Body of pancreas (tissue), 4 donors: ENCODE results near the gene FCN3. TPM values are rescaled to one million over a fixed set of nuclear protein-coding genes. Genes with fewer than 3 reads are reported as not detected.

Experiments
- ATAC-seq: fragments of 150-250 bp; one replicate; pipeline ENCODE4 v1.9.1; 2016
- DNase-seq, 4 donors: peaks; one replicate each; pipeline ENCODE4 v3.0.0-alpha.2; 2019
- H3K27ac ChIP-seq, 4 donors: fragments of 200-600 bp; sonication (generic); 1 replicate in 3 of 4; 2 replicates in 1 of 4; pipeline versions ENCODE4 v1.5.1 to v1.6.1; 2016 to 2019; ENCODE audit warnings: mild to moderate bottlenecking in 1 of 4, mixed read lengths in 1 of 4, moderate library complexity in 1 of 4
- H3K27me3 ChIP-seq, 2 donors: fragments of 200-600 bp; sonication (generic); one replicate each; pipeline ENCODE4 v1.6.0; 2016; ENCODE audit warnings: mild to moderate bottlenecking in 1 of 2
- H3K36me3 ChIP-seq, 2 donors: fragments of 200-600 bp; sonication (generic); replicated peaks in 1 of 2; 2 replicates each; pipeline ENCODE4 v1.5.1; 2016; ENCODE audit warnings: low read depth in 2 of 2; ENCODE audit not compliant: insufficient read depth in 1 of 2
- H3K4me1 ChIP-seq: fragments of 200-600 bp; sonication (generic); one replicate; pipeline ENCODE4 v1.6.0; 2016
- H3K4me3 ChIP-seq, 2 donors: fragments of 200-600 bp; sonication (generic); 1 replicate in 1 of 2; 2 replicates in 1 of 2; pipeline ENCODE4 v1.5.1; 2016 to 2019
- H3K9me3 ChIP-seq, 3 donors: fragments of 200-600 bp; sonication (generic); 1 replicate in 2 of 3; 2 replicates in 1 of 3; pipeline ENCODE4 v1.5.1; 2016
- POLR2A ChIP-seq, 3 donors: fragments of 450-650 bp; IDR thresholded peaks; one replicate each; pipeline ENCODE4 v1.6.1; 2016; ENCODE audit warnings: antibody characterized with exemption in 3 of 3, mild to moderate bottlenecking in 2 of 3
- WGBS, 2 donors: methylation state at CpG; one replicate each; pipeline ENCODE4 v1.1.5; 2017; 5-methylcytosine and 5-hydroxymethylcytosine counted together
- intact Hi-C: fragments of 100-400 bp; cut with DNase I; formaldehyde crosslinking; loops from one replicate; pipeline ENCODE4 v1.15.1; 2023
- total RNA-seq, 2 donors: library from RNA; depleted of rRNA; stranded (reverse); fragments of >200 nt; gene quantifications; one replicate each; pipeline ENCODE4 v1.1.0, GENCODE V29; 2016
- TF ChIP-seq, protein P1 (sequence below), 7 experiments: fragments of 450-650 bp in 4 of 7; fragments of 200-600 bp in 3 of 7; sonication (generic) in 3 of 7; IDR thresholded peaks; one replicate each; pipeline ENCODE4 v1.5.1; 2016 to 2019; ENCODE audit warnings: antibody characterized with exemption in 7 of 7

Gene FCN3
- total RNA-seq, 2 donors from 2014 or later: 1.3 to 1.6 TPM

- WGBS, 2 donors: 13% methylated on average over 40 of the region's 40 CpGs; no CpG with 5 or more reads in 1 of the 2 donors
- DNase-seq: peak; percentile 83 to 86 (median 83)
- intact Hi-C loops: loop anchor here (5.0 kb wide), 1 partner anchor 35 kb away; the partner anchor contains the start of gene GPR3
- no peak overlapping the region for H3K4me3 ChIP-seq
- H3K4me1 ChIP-seq: peaks cover 22% of the 10 kb centered on the region
- H3K27me3 ChIP-seq: no peaks in the 10 kb centered on the region
- TF ChIP-seq, protein P1, sequence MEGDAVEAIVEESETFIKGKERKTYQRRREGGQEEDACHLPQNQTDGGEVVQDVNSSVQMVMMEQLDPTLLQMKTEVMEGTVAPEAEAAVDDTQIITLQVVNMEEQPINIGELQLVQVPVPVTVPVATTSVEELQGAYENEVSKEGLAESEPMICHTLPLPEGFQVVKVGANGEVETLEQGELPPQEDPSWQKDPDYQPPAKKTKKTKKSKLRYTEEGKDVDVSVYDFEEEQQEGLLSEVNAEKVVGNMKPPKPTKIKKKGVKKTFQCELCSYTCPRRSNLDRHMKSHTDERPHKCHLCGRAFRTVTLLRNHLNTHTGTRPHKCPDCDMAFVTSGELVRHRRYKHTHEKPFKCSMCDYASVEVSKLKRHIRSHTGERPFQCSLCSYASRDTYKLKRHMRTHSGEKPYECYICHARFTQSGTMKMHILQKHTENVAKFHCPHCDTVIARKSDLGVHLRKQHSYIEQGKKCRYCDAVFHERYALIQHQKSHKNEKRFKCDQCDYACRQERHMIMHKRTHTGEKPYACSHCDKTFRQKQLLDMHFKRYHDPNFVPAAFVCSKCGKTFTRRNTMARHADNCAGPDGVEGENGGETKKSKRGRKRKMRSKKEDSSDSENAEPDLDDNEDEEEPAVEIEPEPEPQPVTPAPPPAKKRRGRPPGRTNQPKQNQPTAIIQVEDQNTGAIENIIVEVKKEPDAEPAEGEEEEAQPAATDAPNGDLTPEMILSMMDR (IDR thresholded peaks at IDR 0.05): peak; percentile 95 to 99 (median 96)
- TF ChIP-seq POLR2A (IDR thresholded peaks at IDR 0.05): no peak
- H3K27ac ChIP-seq: peak overlapping the region in 1 of 4 donors; percentile 17
- H3K9me3 ChIP-seq: no peaks in the 10 kb centered on the region
- no peaks in the 10 kb centered on the region for H3K36me3 ChIP-seq
- peak; percentile 86 for ATAC-seq
Observed at GRCh38 chr1:27357281-27358037, 17.2 kb downstream of the FCN3 start.

DNA sequence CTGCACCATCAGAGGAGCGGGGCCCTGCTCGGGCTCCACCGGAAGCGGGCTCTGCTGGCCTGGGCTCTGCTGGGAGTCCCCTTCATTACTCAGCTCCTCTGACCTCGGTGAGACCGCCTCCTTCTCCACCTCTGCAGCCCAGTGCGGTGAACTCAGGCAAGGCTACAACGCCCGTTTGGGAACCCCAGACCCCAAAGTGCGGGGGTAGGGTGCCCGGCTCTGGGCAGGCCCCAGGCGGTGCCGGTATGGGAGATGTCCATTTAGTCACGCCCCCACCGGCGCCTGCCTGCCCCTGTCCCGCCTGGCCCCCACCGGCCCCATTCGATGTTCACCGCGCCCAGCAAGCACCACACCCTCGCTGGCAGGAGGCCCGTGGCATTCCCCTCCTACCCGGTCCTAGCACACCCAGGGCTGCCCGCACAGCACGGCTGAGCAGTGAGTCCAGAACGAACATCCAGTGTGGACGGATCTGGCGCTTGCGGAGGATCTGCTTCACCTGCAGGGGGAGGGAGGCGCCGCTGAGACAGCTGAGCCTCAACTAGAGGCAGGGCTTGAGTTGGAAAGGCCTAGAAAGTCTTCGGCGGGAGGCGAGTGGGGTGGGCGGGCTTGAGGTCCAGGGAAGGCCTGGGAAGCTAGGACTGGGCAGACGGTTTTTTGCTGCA, 17.9 kb downstream of the FCN3 start:
- DNase-seq: peak in 3 of 4 donors; percentile 29 to 53 (median 47)

DNA sequence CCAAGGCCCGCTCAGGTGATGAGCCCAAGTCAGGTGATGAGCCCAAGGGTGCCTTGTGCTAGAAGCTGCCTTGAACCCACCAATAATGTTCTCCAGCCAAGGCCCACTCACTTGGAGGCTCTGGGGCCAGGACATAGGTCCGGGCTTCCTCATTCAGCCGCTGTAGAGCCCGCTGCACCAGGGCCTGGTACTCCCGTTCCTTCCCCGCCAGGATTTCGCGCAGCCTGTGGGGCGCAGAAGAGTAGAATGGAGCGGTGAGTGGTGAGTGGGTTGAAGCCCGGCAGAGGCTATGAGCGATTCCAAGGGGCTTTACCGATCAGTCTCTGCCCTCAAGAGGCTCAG, 18.4 kb downstream of the FCN3 start:
- H3K27me3 ChIP-seq: no peaks in the 10 kb centered on the region
- no peak overlapping the region for H3K27ac ChIP-seq
- no peak for DNase-seq
- H3K36me3 ChIP-seq: no peaks in the 10 kb centered on the region
- H3K4me1 ChIP-seq: peaks cover 24% of the 10 kb centered on the region
- TF ChIP-seq, protein P1 (IDR thresholded peaks at IDR 0.05): no peak
- TF ChIP-seq POLR2A (IDR thresholded peaks at IDR 0.05): no peak
- intact Hi-C loops: loop anchor here (5.0 kb wide), 1 partner anchor 36 kb away; the partner anchor contains the start of gene GPR3
- no peak for ATAC-seq
- no peak overlapping the region for H3K4me3 ChIP-seq
- H3K9me3 ChIP-seq: no peaks in the 10 kb centered on the region
- 96% methylated on average over 13 of the region's 13 CpGs for WGBS, 2 donors

More for the DNA sequence above, 17.9 kb downstream of the FCN3 start:
- ATAC-seq: peak; percentile 9
- 58 to 65% methylated on average over 2 to 35 of the region's 37 CpGs for WGBS, 2 donors
- H3K27me3 ChIP-seq: no peaks in the 10 kb centered on the region
- no peak for TF ChIP-seq POLR2A (IDR thresholded peaks at IDR 0.05)
- TF ChIP-seq, protein P1 (IDR thresholded peaks at IDR 0.05): no peak
- no peaks in the 10 kb centered on the region for H3K36me3 ChIP-seq
- H3K4me3 ChIP-seq: no peak overlapping the region
- intact Hi-C loops: loop anchor here (5.0 kb wide), 1 partner anchor 36 kb away; the partner anchor contains the start of gene GPR3
- H3K9me3 ChIP-seq: no peaks in the 10 kb centered on the region
- H3K27ac ChIP-seq: peak overlapping the region in 1 of 4 donors; percentile 17
- peaks cover 22% of the 10 kb centered on the region for H3K4me1 ChIP-seq

DNA sequence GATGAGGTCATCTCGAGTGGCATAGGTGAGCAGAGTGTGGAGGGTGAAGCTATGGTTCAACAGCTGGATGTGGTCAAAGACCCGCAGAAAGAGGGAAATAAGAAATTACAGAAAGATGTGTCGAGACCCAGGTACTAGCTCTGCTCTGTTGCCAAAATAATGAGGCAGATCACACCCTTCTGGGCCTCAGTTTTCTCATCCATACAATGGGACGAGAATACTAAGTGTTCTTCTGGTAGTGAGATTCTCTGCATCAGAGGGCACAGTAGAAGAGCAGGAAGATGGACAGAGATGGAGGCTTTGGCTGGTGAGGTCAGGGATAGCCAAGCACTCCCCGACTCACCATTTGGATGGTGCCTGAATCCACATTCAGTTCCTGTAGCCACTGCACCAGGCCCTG, 18.9 kb downstream of the FCN3 start:
- intact Hi-C loops: loop anchor here (5.0 kb wide), 1 partner anchor 37 kb away; the partner anchor contains the start of gene GPR3
- no peaks in the 10 kb centered on the region for H3K36me3 ChIP-seq

More for the DNA sequence above, 18.9 kb downstream of the FCN3 start:
- Histone ChIP-seq H3K4me3 (no peak overlapping the region), H3K4me1 (peaks cover 28% of the 10 kb centered on the region), H3K9me3 (no peaks in the 10 kb centered on the region), H3K27me3 (no peaks in the 10 kb centered on the region), H3K27ac (no peak overlapping the region)
- no peak for TF ChIP-seq POLR2A (IDR thresholded peaks at IDR 0.05)
- TF ChIP-seq, protein P1 (IDR thresholded peaks at IDR 0.05): no peak
- no peak for ATAC-seq
- no peak for DNase-seq
- 88 to 90% methylated on average over 5 of the region's 5 CpGs for WGBS, 2 donors
